Hepatocyte (in vitro differentiated cells): ENCODE measurements around the gene SYCE3.

Experiments used
- EZH2 ChIP-seq: fragments of 200-600 bp; sonication (generic); IDR thresholded peaks from 2 replicates; pipeline ENCODE4 v1.6.1; 2016; ENCODE audit warnings: antibody characterized with exemption, mild to moderate bottlenecking, borderline replicate concordance
- TF ChIP-seq, protein P1 (sequence below): fragments of 200-600 bp; sonication (generic); IDR thresholded peaks from 2 replicates; pipeline ENCODE4 v1.5.1; 2016; ENCODE audit warnings: antibody characterized with exemption, mild to moderate bottlenecking; ENCODE audit not compliant: poor library complexity

DNA sequence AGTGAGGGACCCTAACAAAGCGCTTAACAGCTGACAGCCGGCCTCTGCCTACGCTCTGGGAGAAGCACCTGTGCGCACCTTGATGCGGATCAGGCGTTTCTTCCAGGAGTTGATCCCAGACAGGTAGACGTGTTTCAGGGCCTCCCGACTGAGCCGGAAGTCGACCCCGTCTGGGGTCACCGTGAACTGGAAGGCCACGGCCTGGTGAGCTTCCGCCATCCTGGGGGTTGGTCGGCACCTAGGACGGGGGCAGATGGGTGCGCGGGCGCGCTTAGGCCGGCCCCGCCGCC lies 14.9 kb upstream of the SYCE3 start:
- TF ChIP-seq, protein P1, sequence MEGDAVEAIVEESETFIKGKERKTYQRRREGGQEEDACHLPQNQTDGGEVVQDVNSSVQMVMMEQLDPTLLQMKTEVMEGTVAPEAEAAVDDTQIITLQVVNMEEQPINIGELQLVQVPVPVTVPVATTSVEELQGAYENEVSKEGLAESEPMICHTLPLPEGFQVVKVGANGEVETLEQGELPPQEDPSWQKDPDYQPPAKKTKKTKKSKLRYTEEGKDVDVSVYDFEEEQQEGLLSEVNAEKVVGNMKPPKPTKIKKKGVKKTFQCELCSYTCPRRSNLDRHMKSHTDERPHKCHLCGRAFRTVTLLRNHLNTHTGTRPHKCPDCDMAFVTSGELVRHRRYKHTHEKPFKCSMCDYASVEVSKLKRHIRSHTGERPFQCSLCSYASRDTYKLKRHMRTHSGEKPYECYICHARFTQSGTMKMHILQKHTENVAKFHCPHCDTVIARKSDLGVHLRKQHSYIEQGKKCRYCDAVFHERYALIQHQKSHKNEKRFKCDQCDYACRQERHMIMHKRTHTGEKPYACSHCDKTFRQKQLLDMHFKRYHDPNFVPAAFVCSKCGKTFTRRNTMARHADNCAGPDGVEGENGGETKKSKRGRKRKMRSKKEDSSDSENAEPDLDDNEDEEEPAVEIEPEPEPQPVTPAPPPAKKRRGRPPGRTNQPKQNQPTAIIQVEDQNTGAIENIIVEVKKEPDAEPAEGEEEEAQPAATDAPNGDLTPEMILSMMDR = no peak
- no peak for TF ChIP-seq EZH2
